HepG2 (cell line): ENCODE results near the gene NUTF2. TPM values are rescaled to one million over a fixed set of nuclear protein-coding genes. Genes with fewer than 3 reads are reported as not detected.

ENCODE experiments used
- CBX2 ChIP-seq, 2 experiments: fragments of 200-600 bp in 1 of 2; sonication (generic); formaldehyde crosslinking in 1 of 2; IDR thresholded peaks; 2 replicates each; pipeline versions ENCODE4 v1.7.0 to v1.8.1; 2018 to 2022; ENCODE audit warnings: low read depth in 2 of 2, low read length in 1 of 2, mild to moderate bottlenecking in 1 of 2, missing genetic modification reagents in 1 of 2
- HES4 ChIP-seq: sonication (generic); formaldehyde crosslinking; IDR thresholded peaks from 2 replicates; pipeline ENCODE4 v1.9.0; 2021; ENCODE audit warnings: mild to moderate bottlenecking, missing genetic modification reagents, borderline replicate concordance
- MEIS2 ChIP-seq: sonication (generic); formaldehyde crosslinking; IDR thresholded peaks from 2 replicates; pipeline ENCODE4 v1.9.0; 2021; ENCODE audit warnings: mild to moderate bottlenecking, missing genetic modification reagents
- PHF20 ChIP-seq: sonication (generic); formaldehyde crosslinking; IDR thresholded peaks from 2 replicates; pipeline ENCODE4 v1.5.0; 2020; ENCODE audit warnings: mild to moderate bottlenecking, missing genetic modification reagents
- RBM22 ChIP-seq: fragments of 200-400 bp; formaldehyde crosslinking; optimal IDR thresholded peaks from 2 replicates; pipeline ENCODE3; 2017; ENCODE audit warnings: mild to moderate bottlenecking, low read length, moderate library complexity
- STAG1 ChIP-seq: sonication (generic); formaldehyde crosslinking; IDR thresholded peaks from 2 replicates; pipeline ENCODE4 v1.4.0; 2020; ENCODE audit warnings: missing genetic modification reagents
- ZFX ChIP-seq: sonication (generic); formaldehyde crosslinking; IDR thresholded peaks from 2 replicates; pipeline ENCODE4 v1.4.0; 2020; ENCODE audit warnings: mild to moderate bottlenecking, low read depth, missing genetic modification reagents, moderate library complexity
- ZNF44 ChIP-seq: sonication (generic); formaldehyde crosslinking; IDR thresholded peaks from 2 replicates; pipeline ENCODE4 v1.5.1; 2020; ENCODE audit warnings: mild to moderate bottlenecking, missing genetic modification reagents
- polyA plus RNA-seq, 8 experiments: library from polyadenylated mRNA; depleted of rRNA in 3 of 8; stranded (reverse) in 7 of 8; unstranded in 1 of 8; fragments of >200 nt; fragmentation: Illumina TruSeq in 4 of 8; extraction: Trizol in 4 of 8; gene quantifications; 2 replicates each; pipeline versions ENCODE4 v1.2.1 to v1.2.3, GENCODE V29; 2011 to 2016; ENCODE audit warnings: low read depth in 4 of 8, missing spikeins in 1 of 8, mixed read lengths in 1 of 8; ENCODE audit not compliant: insufficient read depth in 1 of 8
- total RNA-seq, 5 experiments: library from RNA; depleted of rRNA; stranded (reverse); fragments of >200 nt; fragmentation: Illumina TruSeq; extraction: Trizol; gene quantifications; 2 replicates each; pipeline ENCODE4 v1.2.3, GENCODE V29; 2016; ENCODE audit warnings: low read depth in 1 of 5
- TF ChIP-seq, protein P1 (sequence below): sonication (generic); formaldehyde crosslinking; IDR thresholded peaks from 2 replicates; pipeline ENCODE4 v1.4.0; 2020; ENCODE audit warnings: missing genetic modification reagents, borderline replicate concordance
- TF ChIP-seq, protein P2 (sequence below): sonication (generic); formaldehyde crosslinking; IDR thresholded peaks from 2 replicates; pipeline ENCODE4 v1.5.0; 2020; ENCODE audit warnings: mild to moderate bottlenecking, low read depth, missing genetic modification reagents, borderline replicate concordance
- TF ChIP-seq, protein P3 (sequence below): sonication (generic); formaldehyde crosslinking; IDR thresholded peaks from 2 replicates; pipeline ENCODE4 v1.4.0; 2020; ENCODE audit warnings: missing genetic modification reagents
- TF ChIP-seq, protein P4 (sequence below): IDR thresholded peaks from 2 replicates; pipeline ENCODE4 v1.6.1; 2018; ENCODE audit warnings: missing genetic modification reagents, mild to moderate bottlenecking, missing compliant biosample characterization
- TF ChIP-seq, protein P5 (sequence below): IDR thresholded peaks from 2 replicates; pipeline ENCODE4 v1.6.1; 2012; ENCODE audit warnings: inconsistent platforms
- TF ChIP-seq, protein P6 (sequence below): sonication (generic); formaldehyde crosslinking; IDR thresholded peaks from 2 replicates; pipeline ENCODE4 v1.4.0; 2020; ENCODE audit warnings: missing genetic modification reagents
- TF ChIP-seq, protein P7 (sequence below): sonication (generic); formaldehyde crosslinking; IDR thresholded peaks from 2 replicates; pipeline ENCODE4 v1.9.0; 2021; ENCODE audit warnings: missing genetic modification reagents, mild to moderate bottlenecking, borderline replicate concordance
- TF ChIP-seq, protein P8 (sequence below): sonication (generic); formaldehyde crosslinking; IDR thresholded peaks from 2 replicates; pipeline ENCODE4 v1.4.0; 2020; ENCODE audit warnings: mild to moderate bottlenecking, missing genetic modification reagents

Gene NUTF2
- total and polyA plus RNA-seq, 2 of the 13 experiments (the other 11 are each of a cell fraction or from before 2014, with no cell fraction given): 168 to 214 TPM

DNA sequence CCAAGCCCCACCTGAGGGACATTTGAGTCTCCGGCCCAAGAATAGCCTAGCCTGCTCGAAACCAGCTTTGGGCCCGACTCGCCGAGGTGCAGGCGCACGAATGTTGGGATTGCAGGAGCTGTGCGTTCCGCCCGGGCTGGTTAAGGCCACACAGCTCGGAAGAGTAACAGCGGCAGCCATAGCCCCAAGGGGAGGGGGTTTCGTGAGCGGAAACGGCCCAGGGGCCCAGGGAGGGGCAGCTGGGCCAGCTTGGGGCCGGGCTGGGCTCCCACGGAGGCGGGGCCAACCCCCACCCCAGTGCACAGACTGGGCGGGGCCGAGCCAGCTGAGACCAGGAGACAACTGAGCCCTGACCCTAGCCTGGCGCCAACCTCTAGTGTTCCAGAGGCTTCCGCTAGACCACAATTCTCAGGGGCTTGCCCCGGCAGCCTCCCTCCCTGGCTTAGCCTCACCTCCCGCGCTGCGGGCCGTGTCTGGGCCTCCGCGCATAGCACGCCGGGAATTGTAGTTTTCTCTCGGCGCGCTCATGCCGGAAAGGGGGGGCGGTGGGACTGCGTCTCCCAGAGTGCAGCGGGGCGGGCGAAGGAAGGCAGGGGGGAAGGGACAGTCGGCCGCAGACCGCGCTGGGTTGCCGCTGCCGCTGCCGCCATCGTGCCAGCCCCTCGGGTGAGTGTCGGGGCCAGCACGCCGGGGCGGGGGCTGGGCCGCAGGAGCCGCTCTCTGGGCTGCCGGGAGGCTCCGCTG lies at the start of gene NUTF2 (continued):
- TF ChIP-seq PHF20: peak; percentile 66
- TF ChIP-seq MEIS2 (CRISPR knock-in tag): peak; percentile 56; the same call in 1 of the 2 replicates
- TF ChIP-seq, protein P1, sequence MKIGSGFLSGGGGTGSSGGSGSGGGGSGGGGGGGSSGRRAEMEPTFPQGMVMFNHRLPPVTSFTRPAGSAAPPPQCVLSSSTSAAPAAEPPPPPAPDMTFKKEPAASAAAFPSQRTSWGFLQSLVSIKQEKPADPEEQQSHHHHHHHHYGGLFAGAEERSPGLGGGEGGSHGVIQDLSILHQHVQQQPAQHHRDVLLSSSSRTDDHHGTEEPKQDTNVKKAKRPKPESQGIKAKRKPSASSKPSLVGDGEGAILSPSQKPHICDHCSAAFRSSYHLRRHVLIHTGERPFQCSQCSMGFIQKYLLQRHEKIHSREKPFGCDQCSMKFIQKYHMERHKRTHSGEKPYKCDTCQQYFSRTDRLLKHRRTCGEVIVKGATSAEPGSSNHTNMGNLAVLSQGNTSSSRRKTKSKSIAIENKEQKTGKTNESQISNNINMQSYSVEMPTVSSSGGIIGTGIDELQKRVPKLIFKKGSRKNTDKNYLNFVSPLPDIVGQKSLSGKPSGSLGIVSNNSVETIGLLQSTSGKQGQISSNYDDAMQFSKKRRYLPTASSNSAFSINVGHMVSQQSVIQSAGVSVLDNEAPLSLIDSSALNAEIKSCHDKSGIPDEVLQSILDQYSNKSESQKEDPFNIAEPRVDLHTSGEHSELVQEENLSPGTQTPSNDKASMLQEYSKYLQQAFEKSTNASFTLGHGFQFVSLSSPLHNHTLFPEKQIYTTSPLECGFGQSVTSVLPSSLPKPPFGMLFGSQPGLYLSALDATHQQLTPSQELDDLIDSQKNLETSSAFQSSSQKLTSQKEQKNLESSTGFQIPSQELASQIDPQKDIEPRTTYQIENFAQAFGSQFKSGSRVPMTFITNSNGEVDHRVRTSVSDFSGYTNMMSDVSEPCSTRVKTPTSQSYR: peak; percentile 94
- TF ChIP-seq, protein P2, sequence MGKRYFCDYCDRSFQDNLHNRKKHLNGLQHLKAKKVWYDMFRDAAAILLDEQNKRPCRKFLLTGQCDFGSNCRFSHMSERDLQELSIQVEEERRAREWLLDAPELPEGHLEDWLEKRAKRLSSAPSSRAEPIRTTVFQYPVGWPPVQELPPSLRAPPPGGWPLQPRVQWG (CRISPR knock-in tag): no peak
- TF ChIP-seq ZNF44 (CRISPR knock-in tag): peak; percentile 67; the same call in 1 of the 2 replicates
- TF ChIP-seq, protein P3, sequence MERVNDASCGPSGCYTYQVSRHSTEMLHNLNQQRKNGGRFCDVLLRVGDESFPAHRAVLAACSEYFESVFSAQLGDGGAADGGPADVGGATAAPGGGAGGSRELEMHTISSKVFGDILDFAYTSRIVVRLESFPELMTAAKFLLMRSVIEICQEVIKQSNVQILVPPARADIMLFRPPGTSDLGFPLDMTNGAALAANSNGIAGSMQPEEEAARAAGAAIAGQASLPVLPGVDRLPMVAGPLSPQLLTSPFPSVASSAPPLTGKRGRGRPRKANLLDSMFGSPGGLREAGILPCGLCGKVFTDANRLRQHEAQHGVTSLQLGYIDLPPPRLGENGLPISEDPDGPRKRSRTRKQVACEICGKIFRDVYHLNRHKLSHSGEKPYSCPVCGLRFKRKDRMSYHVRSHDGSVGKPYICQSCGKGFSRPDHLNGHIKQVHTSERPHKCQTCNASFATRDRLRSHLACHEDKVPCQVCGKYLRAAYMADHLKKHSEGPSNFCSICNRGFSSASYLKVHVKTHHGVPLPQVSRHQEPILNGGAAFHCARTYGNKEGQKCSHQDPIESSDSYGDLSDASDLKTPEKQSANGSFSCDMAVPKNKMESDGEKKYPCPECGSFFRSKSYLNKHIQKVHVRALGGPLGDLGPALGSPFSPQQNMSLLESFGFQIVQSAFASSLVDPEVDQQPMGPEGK (CRISPR knock-in tag): peak; percentile 97
- peak; percentile 97 for TF ChIP-seq ZFX
- TF ChIP-seq, protein P4, sequence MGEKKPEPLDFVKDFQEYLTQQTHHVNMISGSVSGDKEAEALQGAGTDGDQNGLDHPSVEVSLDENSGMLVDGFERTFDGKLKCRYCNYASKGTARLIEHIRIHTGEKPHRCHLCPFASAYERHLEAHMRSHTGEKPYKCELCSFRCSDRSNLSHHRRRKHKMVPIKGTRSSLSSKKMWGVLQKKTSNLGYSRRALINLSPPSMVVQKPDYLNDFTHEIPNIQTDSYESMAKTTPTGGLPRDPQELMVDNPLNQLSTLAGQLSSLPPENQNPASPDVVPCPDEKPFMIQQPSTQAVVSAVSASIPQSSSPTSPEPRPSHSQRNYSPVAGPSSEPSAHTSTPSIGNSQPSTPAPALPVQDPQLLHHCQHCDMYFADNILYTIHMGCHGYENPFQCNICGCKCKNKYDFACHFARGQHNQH (CRISPR knock-in tag): peak; percentile 70; the same call in 1 of the 2 replicates
- no peak for TF ChIP-seq CBX2 (IDR thresholded peaks at IDR 0.05; ENCODE audit: low read depth, low read length)
- peak; percentile 88 for TF ChIP-seq CBX2 (CRISPR knock-in tag; IDR thresholded peaks at IDR 0.05; ENCODE audit: low read depth)
- TF ChIP-seq, protein P5, sequence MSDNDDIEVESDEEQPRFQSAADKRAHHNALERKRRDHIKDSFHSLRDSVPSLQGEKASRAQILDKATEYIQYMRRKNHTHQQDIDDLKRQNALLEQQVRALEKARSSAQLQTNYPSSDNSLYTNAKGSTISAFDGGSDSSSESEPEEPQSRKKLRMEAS: peak; percentile 93
- TF ChIP-seq, protein P6, sequence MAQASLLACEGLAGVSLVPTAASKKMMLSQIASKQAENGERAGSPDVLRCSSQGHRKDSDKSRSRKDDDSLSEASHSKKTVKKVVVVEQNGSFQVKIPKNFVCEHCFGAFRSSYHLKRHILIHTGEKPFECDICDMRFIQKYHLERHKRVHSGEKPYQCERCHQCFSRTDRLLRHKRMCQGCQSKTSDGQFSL (CRISPR knock-in tag): peak; percentile 97
- peak; percentile 90; the same call in 1 of the 2 replicates for TF ChIP-seq HES4
- TF ChIP-seq, protein P7, sequence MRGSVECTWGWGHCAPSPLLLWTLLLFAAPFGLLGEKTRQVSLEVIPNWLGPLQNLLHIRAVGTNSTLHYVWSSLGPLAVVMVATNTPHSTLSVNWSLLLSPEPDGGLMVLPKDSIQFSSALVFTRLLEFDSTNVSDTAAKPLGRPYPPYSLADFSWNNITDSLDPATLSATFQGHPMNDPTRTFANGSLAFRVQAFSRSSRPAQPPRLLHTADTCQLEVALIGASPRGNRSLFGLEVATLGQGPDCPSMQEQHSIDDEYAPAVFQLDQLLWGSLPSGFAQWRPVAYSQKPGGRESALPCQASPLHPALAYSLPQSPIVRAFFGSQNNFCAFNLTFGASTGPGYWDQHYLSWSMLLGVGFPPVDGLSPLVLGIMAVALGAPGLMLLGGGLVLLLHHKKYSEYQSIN: no peak
- no peak; the same call in 1 of the 2 replicates for TF ChIP-seq STAG1 (CRISPR knock-in tag)
- TF ChIP-seq RBM22: peak; percentile 48
- TF ChIP-seq, protein P8, sequence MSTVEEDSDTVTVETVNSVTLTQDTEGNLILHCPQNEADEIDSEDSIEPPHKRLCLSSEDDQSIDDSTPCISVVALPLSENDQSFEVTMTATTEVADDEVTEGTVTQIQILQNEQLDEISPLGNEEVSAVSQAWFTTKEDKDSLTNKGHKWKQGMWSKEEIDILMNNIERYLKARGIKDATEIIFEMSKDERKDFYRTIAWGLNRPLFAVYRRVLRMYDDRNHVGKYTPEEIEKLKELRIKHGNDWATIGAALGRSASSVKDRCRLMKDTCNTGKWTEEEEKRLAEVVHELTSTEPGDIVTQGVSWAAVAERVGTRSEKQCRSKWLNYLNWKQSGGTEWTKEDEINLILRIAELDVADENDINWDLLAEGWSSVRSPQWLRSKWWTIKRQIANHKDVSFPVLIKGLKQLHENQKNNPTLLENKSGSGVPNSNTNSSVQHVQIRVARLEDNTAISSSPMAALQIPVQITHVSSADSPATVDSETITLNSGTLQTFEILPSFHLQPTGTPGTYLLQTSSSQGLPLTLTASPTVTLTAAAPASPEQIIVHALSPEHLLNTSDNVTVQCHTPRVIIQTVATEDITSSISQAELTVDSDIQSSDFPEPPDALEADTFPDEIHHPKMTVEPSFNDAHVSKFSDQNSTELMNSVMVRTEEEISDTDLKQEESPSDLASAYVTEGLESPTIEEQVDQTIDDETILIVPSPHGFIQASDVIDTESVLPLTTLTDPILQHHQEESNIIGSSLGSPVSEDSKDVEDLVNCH (CRISPR knock-in tag): no peak
